ENCODE results near the gene CEP63.

The CEP63 gene

DNA sequence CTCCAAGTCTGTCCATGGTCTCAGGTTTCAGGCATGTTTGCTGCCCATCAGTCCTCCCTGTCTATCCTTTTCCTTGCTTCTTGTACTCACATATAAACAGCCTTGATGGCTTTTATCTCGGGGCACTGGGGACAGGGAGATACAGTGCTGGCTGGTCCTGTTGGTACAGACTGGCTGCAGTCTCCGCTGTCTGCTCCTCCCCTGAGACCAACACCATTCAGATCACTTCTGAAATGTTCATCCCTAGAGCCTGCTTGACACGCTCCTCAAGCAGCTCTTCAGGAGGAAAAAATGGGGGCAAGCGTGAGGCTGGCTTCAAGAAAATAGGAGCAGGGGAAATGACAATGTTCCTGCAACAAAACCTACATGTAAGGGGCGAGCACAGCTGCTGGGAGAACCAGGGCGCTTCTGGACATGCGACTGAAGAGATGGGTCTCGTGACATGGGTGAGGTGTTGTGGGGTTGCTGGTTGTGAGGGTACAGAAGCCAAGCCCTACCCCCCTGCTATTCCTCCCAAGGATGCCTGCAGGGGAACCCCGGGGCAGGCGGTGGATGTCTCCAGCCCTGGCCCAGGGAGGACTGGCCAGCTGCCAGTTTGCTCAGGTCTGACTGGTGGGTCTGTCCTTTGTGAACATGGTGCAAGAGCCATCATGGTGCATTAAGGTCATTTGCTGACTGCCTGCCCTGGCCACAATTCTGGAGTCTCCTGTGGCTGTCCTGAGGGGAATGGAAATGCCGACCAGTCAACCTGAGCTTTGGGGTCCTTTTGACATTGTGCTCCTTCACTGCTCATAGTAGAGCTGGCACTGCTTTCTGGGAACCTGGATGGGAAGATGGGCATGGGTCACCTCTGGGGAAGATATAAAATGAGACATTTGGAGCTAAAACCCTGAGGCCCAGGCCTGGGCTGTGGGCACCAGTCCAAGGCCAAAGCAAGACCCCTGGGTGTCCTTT is 124.9 kb downstream of the CEP63 start:
- DNase-seq: no peak

DNA sequence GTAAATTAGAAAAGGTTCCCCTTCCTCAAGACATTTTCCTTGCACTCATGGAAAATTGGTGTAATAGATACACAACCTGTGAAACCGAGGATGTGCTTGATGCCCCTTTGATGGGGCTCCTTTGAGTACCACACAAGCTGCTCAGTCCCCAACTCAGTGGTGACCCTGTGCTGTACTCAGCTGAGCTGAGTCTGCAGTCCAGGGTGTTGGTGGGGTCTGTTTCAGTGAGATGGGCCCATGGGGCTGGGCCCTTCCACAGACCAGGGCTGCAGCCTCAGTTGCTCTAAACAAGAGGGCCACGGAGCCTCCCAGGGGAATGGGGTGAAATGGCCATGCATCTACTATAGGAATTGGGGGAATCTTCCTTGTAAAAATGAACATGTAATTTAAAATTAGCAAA is 125.7 kb downstream of the CEP63 start:
- DNase-seq: no peak

DNA sequence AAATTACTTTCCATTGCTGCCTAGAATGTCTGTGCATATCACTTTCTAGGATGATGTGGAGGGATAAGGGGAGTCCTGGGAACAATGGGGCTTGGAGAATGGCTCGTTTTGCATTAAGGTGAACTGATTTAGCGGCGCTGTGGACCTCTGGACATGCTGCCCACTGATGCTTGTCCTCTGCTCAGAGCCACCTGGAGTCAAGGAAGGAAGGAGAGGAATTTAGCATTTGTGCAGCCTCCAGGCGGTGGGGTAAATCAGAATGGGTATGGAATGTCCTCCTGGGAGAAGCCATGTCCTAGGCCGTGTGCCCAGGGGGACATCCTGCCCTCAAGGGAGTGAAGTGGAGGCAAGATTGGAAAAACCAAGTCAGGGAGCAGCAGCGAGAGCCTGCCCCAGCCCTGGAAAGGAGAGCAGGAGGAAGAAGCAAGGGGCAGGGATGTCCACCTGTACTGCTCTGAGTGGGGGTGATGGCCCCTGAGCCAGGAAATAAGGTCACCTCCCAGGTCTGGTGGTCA is 127.2 kb downstream of the CEP63 start:
- no peak for DNase-seq

DNA sequence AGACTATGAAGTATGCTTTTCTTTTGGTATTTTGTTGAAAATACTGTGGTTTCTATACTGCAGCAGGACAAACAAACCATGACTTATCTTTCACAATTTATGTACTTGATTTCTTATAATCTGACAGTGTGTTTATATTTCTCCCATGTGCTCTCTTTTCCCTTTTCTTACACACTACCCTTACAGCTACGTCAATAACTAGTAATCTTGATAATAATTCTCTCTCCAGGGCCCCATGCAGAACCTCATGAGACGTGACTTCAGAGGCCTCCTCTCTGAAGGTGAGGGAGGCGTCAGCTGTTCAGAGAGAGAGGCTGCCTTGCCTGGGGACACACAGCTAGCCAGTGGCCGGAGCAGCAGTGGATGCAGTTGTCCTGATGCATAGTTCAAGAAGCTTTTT is 129.1 kb downstream of the CEP63 start:
- no peak for DNase-seq

DNA sequence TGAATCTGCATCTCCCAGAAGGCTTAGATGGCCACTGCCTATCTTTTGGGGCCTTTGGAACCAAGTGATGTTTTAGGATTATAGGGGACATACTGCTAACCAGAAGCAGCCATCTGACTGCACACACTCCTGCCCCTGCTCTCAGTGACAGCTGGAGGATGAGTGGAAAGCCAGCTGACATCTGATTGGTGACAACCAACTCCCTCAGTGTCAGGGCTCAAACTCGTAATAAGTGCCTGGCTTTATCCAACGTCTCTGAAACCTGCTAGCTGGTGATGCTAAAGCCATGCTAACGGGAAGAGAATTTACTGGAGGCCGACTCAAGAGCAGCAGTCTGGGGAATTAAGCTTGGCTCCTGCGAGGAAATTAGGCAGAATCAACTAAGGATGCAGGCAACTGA is 129.9 kb downstream of the CEP63 start:
- no peak for DNase-seq

DNA sequence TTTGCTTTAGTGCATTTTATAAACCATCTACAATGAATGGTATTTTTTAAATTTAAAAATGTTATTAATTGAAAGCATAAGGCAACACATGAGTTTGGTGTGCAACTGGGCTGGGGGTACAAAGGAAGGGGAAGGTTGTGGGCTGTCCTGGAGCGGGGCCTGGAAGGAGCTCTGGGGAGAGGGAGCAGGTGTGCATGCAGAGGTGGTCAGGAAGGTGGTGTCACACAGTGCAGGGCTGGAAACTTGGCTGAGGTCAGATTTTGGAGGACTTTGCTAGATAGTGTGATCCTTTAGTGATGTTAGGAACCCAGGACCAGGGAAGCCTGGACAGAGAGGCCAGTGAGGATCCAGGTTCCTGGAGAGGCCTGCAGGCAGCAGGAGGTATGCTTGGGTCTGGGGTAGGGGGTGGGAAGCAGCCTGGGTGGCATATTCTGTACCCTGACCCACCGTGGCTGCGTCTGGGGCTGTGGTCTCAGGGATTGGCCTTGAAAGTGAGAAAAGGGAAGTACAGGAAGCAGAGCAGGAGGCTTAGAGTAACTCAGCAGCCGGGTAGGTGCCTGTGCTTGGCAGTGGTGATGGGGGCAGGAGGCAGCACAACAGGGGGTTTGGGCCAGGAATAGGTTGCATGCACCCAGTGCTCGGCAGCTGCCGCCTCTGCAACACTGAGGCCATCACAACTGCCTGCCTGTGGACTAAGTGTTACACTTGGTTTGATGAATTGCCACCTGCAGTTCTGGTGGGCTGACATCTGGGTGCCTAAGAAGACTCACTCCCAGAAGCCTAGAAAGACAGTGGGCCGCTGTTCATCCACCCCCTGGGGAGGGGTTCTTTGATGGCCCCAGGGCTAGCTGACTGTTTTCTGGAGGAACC is 132.0 kb downstream of the CEP63 start:
- DNase-seq: no peak

DNA sequence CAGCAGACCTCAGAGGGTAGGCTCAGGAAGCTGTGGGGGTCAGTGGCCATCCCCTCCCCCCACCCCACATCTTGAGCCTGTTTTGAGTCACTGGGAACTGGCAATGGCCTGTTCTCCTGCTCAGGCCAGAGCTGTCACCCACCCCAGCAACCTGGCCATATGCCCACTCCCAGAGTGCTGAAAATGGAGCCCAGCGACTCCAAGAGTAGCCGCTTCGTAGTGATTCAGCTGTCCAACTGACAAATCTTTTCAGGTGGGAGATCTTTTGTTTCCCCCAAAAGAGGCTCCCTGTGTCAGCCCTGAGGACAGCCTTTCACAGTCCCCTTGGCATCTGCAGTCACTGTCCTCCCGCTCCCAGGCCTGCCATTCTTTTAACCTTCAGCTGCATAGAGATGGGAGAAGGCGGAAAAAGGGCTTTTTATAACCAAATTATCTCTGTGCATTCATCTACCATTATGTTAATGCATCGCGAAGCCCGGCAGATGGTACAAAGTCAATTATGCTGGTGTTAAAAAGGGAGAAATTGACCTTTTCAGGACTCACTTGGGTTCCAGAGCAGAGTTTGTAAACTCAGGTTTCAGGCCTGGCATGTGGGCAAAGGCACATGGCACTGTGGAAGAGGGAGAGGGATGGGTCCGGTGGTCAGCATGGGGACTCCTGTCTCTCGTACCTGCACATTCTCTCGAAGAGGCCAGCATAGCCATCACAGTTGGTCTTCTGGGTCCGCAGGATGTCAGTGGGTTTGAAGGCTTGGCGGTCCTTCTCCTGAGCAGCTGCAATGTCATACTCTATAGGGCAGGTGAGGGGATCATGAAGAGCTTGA is 132.8 kb downstream of the CEP63 start:
- no peak for DNase-seq

DNA sequence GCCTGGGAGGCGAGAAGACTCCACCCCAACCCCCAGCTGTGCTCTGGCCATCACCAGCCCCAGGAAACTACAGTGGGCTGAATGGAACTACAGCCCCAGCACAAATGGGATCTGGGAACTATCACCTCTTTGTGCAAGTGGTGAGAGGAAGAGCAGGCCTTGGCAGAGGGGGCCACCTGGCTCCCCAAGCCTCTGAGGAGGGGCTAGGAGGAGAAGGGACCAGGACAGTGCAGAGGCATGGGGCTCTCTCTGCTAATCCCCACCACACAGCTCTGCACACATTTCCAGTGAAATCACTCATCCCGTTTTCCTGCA is 133.4 kb downstream of the CEP63 start:
- no peak for DNase-seq

DNA sequence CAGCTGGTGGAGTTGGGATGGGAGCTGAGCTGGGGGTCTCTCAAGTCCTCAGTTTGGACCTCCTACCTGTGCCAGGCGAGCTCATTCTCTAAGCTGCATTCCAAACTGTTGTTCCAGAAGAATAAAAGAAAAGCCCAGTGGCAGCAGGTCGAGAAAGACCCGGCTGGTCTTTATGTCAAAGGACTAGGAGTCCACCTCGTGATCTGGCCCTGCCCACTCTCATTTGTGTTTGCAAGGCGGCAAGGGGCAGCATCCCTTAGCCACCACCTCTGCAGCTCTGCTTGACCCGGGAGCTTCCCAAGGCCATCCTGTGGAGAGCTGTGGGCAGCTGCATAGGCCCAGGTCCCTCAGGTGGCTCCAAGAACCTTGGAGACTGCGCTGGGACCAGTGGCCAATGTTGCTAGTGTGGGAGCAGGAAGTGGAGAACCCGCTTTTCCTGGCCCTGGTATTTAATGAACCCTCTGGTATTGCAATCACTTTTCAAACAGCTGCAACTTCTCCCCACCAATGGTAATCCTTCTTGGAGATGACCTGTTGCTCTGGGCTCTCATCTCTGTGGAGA is 134.1 kb downstream of the CEP63 start:
- no peak for DNase-seq

DNA sequence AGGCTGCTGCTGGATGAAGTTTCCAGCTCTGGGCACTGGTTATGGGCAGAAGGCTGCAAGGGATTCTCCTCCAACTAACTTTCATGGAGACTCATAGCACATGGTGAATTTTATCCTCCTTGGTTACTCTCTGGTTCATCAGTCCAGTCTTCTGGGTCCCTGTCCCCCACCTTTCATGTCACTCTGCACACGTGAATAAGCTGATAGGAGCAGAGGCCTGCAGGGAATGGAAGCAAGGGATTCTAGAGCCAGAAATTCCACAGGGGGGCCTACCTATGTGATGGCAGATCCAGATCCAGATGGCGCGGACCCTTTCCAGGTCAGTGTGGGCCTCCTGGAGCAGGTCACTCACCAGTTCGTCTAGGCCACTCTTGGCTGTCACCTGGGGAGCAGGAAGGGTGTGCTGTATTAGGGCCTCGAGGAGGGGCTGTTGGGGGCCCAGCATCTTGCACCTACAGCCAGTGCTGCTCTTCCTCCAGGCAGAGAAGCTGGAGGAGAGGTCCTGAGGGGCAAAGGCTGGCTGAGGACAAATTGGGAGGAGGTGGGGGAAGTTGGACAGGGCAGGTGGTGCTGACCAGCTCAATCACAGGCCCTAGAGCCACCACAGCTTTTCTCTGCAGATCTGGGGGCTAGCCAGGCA is 134.7 kb downstream of the CEP63 start:
- DNase-seq: no peak

DNA sequence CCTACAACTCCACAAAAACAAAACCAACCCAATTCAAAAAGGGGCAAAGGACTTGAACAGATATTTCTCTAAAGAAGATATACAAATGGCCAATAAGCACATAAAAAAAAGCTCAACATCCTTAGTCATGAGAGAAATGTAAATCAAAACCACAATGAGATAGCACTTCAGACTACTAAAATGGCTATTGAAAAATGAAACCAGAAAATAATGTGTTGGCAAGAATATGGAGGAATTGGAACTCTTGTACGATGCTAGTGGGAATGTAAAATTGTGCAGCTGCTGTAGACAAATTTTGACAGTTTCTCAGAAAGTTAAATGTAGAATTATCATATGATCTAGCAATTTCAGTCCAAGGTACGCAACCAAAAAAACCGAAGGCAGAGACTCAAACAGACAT is 136.0 kb downstream of the CEP63 start:
- no peak for DNase-seq

DNA sequence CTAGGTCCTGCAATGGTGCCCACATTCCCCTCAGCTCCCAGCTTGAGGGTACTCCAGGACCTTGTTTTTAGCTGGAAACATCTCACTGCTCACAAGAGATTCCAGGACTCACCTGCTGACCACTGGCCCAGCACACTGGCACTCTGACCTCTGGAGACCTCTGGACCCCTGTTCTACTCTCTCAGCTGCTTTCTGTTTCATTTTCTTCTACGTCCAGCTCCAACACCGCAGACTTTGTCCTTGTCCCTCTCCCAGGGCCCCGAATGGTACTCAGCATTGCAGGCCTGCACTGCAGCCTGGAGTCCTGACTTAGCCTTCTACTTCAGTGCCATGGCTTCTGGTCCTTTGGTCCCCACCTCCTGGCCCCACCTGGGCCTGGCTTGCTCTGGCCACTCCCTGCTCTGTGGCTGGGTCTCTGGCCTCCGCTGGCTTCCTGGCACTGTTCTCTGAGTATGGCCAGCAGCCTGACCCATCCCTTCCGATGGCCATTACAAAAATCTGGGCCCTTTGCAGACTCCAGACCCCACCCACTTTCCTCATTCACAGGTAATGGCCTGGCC is 137.0 kb downstream of the CEP63 start:
- DNase-seq: no peak

DNA sequence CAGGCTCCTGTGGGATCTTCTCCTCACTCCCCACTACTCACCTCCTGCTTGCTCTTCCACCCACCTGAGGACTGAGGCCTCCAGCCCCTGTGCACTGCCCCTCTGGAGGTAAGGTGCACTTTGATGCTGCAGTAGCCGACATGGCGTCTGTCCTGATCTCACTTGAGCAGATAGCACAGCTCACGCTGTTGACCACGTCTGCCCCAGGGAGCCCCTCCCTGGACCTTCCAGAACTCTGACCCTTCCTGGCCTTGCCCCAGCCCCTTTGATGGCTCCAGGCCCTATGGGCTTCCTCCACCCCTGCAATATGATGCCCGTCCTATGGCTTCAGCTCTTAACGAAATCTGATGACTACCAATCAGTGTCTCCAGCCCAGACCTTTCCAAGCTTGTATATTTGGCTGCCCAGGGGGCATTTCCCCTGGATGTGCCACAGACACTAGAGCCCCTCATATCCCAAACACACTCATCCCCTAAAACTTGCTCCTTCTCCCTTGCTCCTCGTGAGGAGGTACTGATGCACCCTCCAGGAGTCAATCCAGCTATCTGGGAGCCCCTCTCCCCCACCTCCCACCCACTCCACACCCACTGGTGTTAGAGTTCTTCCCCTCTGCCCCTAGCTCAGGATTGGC is 137.9 kb downstream of the CEP63 start:
- DNase-seq: no peak
